IPS DF 6.9 (cell line): ENCODE measurements around the gene GRIK4.

Experiments
- DNase-seq: peaks from one replicate; pipeline ENCODE4 v3.0.0-alpha.2; 2013; ENCODE audit warnings: low read depth, low spot score
- H3K27ac ChIP-seq: one replicate; pipeline ENCODE4 v1.5.1; 2013; ENCODE audit warnings: low read length, control low read depth
- H3K27me3 ChIP-seq: 2 replicates; pipeline ENCODE4 v1.6.1; 2013; ENCODE audit warnings: mild to moderate bottlenecking, low read length; ENCODE audit not compliant: control insufficient read depth, insufficient read depth
- H3K36me3 ChIP-seq: 2 replicates; pipeline ENCODE4 v1.6.1; 2013; ENCODE audit warnings: low read length; ENCODE audit not compliant: control insufficient read depth, insufficient read depth
- H3K4me1 ChIP-seq: 2 replicates; pipeline ENCODE4 v1.6.1; 2013; ENCODE audit warnings: low read length; ENCODE audit not compliant: control insufficient read depth, insufficient read depth
- H3K4me3 ChIP-seq: 2 replicates; pipeline ENCODE4 v1.5.1; 2013; ENCODE audit warnings: mild to moderate bottlenecking, low read length
- H3K9me3 ChIP-seq: 2 replicates; pipeline ENCODE4 v1.6.1; 2013; ENCODE audit warnings: low read length, inconsistent platforms; ENCODE audit not compliant: control insufficient read depth, insufficient read depth
- WGBS: extraction: QIAGEN DNeasy Blood & Tissue Kit; methylation state at CpG from one replicate; pipeline ENCODE4 v1.1.7; 2013; ENCODE audit warnings: mixed read lengths, missing lambda C conversion rate; ENCODE audit not compliant: insufficient read length, insufficient coverage; 5-methylcytosine and 5-hydroxymethylcytosine counted together

GRIK4 gene

DNA sequence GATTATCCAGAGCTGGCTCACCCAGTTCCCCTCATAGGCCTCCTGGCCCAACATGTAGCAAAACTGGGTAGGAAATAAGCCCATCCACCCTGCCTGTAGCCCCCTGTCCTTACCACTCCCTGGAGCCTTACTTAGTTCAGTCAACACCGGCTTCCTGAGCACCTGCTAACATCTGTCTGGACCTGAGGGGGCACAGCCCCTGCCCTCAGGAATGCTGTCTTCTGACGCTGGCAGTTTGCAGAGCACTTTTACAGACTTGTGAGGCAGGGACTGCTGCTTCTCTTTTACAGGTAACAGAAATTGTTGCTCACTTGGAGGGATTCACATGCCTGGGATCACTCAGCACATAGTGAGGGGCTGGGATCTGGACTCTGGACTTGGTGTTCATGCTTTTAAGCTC is 360.4 kb downstream of the GRIK4 start:
- no CpG with 5 or more reads among the region's 2 CpGs for WGBS
- Histone ChIP-seq H3K36me3 (no peaks in the 10 kb centered on the region), H3K27ac (no peak overlapping the region), H3K4me1 (no peaks in the 10 kb centered on the region; the same call in none of the 2 replicates), H3K9me3 (no peaks in the 10 kb centered on the region), H3K4me3 (no peak overlapping the region), H3K27me3 (no peaks in the 10 kb centered on the region)
- DNase-seq: no peak

DNA sequence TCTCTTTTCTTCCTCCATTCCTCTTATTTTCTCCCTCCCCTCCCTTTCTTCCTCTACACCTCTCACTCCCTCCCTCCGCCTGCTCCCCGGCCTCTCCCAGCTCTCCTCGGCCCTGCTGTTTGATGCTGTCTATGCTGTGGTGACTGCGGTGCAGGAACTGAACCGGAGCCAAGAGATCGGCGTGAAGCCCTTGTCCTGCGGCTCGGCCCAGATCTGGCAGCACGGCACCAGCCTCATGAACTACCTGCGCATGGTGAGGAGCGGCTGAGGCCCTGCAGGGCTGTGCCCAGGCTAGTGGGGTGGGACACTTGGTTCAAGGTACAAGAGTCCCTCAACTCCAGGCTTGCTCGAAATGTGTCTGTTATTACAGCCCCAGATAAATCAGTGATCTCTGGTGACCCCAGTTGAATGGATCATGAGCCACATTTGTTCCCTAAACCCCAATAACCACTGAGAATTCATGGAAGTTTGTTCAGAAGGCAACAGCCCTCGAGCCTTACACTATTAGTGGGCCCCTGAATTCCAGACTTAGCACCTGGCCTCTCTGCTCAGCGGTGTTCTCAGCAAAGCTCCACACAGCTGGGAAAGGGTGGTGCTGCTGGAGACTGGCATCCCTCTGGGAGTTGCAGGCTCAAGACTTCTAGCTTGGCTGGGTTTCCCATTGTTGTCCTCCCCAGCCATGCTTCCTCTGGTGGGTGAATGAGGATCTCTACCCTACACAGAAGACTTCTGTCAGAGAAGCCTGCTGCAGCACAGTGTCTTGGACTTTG is 362.6 kb downstream of the GRIK4 start:
- Histone ChIP-seq H3K4me1 (no peaks in the 10 kb centered on the region; the same call in 1 of the 2 replicates), H3K9me3 (no peaks in the 10 kb centered on the region), H3K27me3 (no peaks in the 10 kb centered on the region), H3K4me3 (no peak overlapping the region), H3K27ac (no peak overlapping the region), H3K36me3 (no peaks in the 10 kb centered on the region)
- WGBS: 100% methylated on average over 1 of the region's 15 CpGs
- DNase-seq: no peak

DNA sequence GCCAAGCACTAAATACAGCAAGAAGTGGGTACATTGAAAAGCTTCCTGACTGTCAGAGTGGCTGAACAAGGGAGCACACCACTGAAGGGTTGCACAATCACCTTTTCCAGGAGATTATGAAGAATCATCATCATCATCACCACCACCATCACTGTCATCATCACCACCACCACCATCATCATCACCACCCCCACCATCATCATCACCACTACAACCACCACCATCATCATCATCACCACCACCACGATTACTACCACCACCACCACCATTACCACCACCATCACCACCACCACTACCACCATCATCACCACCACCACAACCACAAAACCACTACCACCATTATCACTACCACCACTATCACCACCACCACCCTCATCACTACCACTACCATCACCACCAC is 364.4 kb downstream of the GRIK4 start:
- whole genome bisulfite sequencing: 100% methylated on average over 1 of the region's 1 CpG

DNA sequence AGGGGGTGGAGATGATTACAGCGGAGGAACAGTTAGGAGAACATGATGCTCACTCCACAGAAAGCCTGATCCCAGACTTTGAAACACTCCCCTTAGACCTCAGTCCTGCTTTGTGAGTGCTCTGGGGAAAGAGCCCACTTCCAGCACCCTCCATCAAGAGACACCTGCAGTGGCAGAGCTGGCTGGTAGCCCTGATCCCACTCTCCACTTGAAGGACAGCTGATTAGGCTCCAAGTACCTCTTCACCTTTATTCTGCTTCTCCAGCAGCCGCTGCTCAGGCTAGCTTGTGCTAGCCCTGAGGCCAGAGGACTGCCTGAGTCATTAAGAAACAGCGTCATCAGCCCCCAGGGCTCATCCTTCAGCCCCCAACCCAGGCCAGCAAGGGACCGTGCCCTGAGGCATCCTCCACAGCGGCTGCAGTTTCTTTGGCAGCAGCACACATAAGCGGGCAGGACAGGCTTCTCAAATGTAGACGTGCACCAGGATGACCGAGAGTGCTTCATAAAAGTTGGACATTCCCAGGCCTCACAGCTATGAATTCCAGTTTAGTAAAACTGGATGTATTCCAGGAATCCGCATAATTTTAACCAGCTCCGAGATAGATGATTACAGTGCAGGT is 366.3 kb downstream of the GRIK4 start:
- Histone ChIP-seq H3K36me3 (no peaks in the 10 kb centered on the region), H3K9me3 (no peaks in the 10 kb centered on the region), H3K4me1 (no peaks in the 10 kb centered on the region; the same call in 1 of the 2 replicates), H3K27ac (no peak overlapping the region), H3K4me3 (no peak overlapping the region), H3K27me3 (no peaks in the 10 kb centered on the region)
- 100% methylated on average over 1 of the region's 10 CpGs for WGBS
- no peak for DNase-seq

More for the DNA sequence above, 364.4 kb downstream of the GRIK4 start:
- H3K36me3 ChIP-seq: no peaks in the 10 kb centered on the region
- H3K4me3 ChIP-seq: no peak overlapping the region
- H3K27me3 ChIP-seq: no peaks in the 10 kb centered on the region
- no peaks in the 10 kb centered on the region for H3K9me3 ChIP-seq
- no peak overlapping the region for H3K27ac ChIP-seq
- DNase-seq: no peak
- H3K4me1 ChIP-seq: no peaks in the 10 kb centered on the region; the same call in 1 of the 2 replicates

GRCh38 chr11:120878781-120879180 is 367.2 kb downstream of the GRIK4 start:
- Histone ChIP-seq H3K36me3 (no peaks in the 10 kb centered on the region), H3K27ac (no peak overlapping the region), H3K4me1 (no peaks in the 10 kb centered on the region; the same call in 1 of the 2 replicates), H3K27me3 (no peaks in the 10 kb centered on the region), H3K4me3 (no peak overlapping the region), H3K9me3 (no peaks in the 10 kb centered on the region)
- no CpG with 5 or more reads among the region's 6 CpGs for WGBS
- DNase-seq: no peak

GRCh38 chr11:120880498-120881175 is 369.1 kb downstream of the GRIK4 start:
- no peaks in the 10 kb centered on the region for H3K36me3 ChIP-seq
- WGBS: no CpG with 5 or more reads among the region's 6 CpGs
- H3K27ac ChIP-seq: no peak overlapping the region
- H3K4me3 ChIP-seq: no peak overlapping the region
- no peak for DNase-seq
- H3K27me3 ChIP-seq: no peaks in the 10 kb centered on the region
- H3K4me1 ChIP-seq: no peaks in the 10 kb centered on the region
- no peaks in the 10 kb centered on the region for H3K9me3 ChIP-seq

DNA sequence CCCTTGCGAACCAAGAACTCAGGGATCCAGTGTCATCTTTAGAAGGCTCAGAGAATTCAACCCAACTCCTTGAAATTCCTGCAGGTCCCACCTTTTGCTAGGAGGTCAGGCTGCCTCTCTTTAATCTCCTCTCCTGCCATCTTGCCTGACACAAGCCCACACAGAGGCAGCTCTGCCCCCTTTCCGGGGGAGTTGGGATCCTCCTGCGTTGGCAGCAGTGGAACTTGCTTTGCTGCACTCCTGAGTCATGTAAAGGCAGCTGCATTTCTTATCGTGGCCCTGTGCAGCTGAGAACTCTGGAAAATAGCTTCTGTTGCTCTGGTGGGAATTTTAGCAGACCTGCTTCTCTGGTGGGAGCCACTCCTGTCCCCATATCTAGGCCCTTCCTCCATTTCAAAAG is 370.0 kb downstream of the GRIK4 start:
- DNase-seq: no peak
- no peak overlapping the region for H3K27ac ChIP-seq
- no peaks in the 10 kb centered on the region for H3K36me3 ChIP-seq
- WGBS: no CpG with 5 or more reads among the region's 4 CpGs
- no peaks in the 10 kb centered on the region for H3K27me3 ChIP-seq
- no peak overlapping the region for H3K4me3 ChIP-seq
- no peaks in the 10 kb centered on the region for H3K4me1 ChIP-seq
- H3K9me3 ChIP-seq: no peaks in the 10 kb centered on the region

- no CpG with 5 or more reads among the region's 7 CpGs for WGBS
- Histone ChIP-seq H3K4me3 (no peak overlapping the region), H3K27me3 (no peaks in the 10 kb centered on the region), H3K36me3 (no peaks in the 10 kb centered on the region), H3K27ac (no peak overlapping the region), H3K9me3 (no peaks in the 10 kb centered on the region), H3K4me1 (no peaks in the 10 kb centered on the region)
- DNase-seq: no peak
Observed at GRCh38 chr11:120882175-120882574, 370.6 kb downstream of the GRIK4 start.

GRCh38 chr11:120883404-120884080 is 372.0 kb downstream of the GRIK4 start:
- Histone ChIP-seq H3K27ac (no peak overlapping the region), H3K4me1 (no peaks in the 10 kb centered on the region), H3K36me3 (no peaks in the 10 kb centered on the region), H3K4me3 (no peak overlapping the region), H3K27me3 (no peaks in the 10 kb centered on the region), H3K9me3 (no peaks in the 10 kb centered on the region)
- DNase-seq: no peak
- no CpG with 5 or more reads among the region's 9 CpGs for WGBS
